NK-92 treated with Interleukin-12 subunit alpha and Interleukin-12 subunit beta, amount 100 ng/mL, for 24 hours (cell line): ENCODE results near the gene KIZ.

ENCODE experiments used
- DNase-seq: peaks from one replicate; lab custom pipeline; 2025; lab: John Stamatoyannopoulos, UW

Gene KIZ

DNA sequence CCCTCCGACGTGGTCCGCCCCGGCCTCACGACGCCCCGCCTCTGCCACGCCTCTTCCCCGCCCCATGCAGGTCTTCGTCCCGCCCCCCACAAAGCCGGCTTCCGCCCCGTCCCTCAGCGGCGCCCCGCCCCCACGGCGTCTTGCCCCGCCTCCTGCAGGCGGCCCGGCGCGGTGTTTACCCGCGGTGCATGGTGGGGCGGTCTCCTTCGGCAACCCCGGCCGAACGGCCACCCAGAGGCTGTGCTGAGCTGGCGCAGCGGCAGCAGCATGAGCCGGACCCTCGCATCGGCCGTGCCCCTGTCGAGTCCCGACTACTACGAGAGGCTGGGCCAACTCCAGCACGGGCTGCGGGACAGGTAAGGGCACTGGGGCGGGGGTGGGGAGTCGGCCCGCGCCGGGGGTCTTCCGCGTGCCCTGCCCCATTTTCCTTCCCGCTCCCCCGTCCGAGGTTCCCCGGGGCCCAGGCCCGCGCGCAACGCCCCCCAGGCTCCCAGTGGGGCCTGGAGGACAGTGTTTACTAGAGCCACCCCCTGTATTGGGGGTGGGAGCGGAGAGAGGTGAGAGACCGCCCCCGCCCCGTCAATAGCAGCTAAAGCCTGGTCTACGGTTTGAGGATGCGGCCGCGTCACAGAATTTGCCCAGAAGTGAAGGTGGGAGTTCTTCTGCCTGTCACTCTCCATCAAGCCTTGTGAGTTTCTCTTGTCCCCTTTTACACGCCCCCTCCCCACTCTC, at the start of gene KIZ:
KIZ (plus strand) TSS at position 234 of the 732 bp plus-strand sequence; CDS start at position 268, 34 bp downstream.
- DNase-seq, result peak; percentile 93

- DNase-seq, result no peak
Observed at GRCh38 chr20:21077809-21078345, 48.0 kb upstream of the KIZ start.

DNA sequence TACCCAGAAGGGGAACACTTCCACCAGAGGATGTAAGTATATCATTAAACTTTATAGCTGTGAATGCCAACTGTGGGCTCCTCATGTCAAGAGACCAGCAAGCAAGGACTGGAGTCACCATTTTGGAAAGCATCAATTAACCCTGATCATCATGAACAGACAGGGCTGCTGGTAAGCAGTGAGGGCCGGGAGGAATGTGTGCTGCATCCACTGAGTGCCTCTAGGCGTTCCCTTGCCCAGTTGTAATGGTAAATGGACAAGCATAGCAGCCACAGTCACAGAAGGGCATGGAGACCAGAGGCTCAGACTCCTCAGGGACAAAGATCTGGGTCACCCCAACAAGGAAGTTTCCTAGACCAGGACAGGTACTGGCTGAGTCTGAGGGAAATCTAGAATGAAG, 43.3 kb upstream of the KIZ start:
- no peak for DNase-seq

GRCh38 chr20:21083825-21084325, 42.0 kb upstream of the KIZ start:
- DNase-seq, result no peak

DNA sequence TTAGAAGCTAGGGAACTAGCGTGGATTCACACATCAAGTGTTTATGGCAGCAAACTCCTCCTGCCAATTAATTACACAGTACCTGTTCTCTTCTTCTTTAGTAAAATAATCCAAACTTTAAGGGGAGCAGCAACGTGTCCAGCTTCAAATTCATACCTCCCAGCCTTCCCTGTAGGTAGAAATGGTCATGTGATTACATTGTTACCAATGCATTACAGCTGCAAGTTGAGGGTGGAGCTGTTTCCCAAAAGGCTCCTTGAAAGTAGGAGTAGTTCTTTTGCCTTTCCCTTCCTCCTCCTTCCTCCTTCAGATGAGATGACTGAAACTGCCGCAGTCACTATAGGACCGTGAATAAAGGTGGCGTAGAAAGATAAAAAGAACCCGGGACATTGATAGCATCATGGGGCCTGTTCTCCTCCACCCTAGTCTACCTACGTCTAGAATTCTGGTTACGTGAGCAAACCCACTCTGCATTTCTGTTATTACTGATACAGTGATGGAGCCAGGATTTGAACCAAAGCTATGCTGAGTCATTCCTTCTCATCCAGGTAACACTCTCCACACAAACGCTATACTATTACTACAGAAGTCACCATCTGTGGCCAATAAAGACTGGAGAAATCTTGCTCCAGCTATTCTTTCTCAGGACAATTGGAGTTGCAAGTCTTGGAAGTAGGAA, 37.9 kb upstream of the KIZ start:
- DNase-seq, result no peak

DNA sequence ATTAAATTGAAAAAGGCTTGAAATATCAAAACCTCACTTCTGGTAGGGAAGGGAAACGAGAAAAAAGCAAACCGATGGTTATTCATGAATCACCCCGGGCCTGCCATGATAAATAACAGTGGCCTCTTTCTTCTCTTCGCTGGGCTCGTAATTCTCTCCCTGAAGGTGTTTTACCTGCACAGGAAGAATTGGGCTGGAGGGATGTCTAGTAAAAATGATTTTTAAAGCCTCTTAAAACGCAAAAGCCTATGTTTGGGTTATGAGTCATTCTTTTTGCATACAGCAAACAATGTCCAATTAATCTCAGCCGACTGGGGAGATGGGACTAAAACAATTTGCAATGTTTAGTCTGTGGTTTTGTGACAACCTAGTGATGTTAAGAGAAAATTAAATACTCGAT, 36.5 kb upstream of the KIZ start:
- DNase-seq, result no peak

GRCh38 chr20:21090111-21090618, 35.7 kb upstream of the KIZ start:
- no peak for DNase-seq

- DNase-seq, result no peak
Observed at GRCh38 chr20:21090721-21091120, 35.2 kb upstream of the KIZ start.

DNA sequence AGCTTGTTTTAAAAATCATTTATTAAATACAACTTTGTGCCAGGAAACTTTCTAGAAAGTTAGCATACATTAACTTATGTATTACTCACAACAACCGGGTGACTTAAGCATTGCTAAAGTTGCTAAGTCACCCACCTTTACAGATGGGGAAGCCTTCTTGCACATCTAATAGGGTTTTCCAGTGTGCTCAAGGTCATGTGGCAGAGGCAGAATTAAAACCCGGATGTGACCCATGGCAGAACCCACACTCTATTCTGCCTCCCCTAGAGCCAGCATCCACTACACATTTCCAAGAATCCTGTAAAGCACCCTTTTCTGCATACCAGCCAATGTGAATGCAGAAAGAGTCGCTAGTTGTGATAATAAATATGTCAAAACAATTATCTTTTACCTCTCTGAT, 33.1 kb upstream of the KIZ start:
- no peak for DNase-seq

DNA sequence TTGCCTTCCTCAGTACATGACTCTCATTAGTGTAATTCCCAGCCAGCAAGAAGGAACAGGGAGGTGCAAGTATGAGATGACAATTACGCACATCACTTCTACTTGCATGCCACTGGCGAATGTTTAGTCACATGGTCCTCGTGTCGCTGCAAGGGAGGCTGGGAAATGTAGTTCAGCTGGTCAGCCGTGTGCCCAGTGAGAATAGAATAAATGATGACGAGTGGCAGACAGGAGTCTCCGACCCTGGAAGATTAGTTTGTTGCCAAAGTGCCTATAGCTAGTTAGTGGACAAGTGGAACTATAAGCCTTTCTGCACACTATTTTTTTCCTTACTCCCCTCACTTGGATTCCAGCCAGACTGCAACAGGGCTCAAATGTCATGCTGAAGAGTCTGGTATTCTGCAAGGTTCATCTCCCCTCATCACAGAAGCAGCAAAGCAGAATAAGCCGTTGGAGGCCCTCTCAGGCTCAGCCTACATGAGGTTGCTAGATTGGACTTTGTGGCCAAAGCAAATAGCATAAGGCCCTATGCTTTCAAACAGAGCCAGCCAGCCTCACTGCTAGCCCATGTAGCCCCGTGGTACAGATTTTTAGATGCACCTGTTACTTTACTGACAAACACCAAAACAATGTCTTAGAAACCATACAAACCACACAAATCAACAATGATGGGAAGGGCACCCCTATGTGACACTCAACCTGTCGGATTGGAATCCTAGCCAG, 29.4 kb upstream of the KIZ start:
- no peak for DNase-seq

DNA sequence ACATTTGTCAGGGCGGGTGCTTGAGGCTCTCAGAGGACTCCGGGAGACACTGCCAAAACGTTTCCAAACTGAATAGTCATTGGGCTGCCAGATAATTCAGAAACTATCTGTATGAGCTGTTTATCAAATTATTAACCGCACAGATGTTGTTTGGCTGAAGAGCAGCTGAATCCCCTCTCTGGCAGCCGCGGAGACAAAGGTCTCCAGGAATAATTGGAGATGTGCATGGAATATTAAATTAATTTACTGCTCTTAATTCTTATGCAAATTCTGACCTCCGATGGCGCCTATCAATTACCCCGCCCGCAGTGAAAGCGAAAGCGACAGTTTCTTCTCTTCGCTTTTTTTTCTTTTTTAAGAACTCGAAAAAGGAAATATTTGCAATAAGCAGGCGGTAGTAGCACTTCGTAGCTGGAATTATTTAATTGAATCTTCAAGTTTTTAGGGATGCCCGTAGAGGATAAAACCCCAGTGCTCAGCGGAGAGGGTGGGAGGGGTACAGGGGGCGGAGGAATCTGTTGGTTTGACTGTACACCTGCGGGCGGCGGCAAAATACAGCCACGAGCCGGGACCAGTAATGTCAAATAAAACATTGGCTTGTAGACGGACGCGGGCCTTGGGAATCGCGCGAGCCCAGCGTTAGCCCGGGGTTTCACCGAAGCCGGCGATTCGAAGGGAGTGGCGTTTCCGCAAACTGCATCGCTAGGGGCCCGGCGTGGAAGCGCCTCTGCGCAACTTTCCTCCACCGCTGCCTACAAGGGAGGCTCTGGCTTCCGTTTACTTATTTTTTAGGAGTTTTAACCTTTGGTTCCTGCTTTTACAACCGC, 25.9 kb upstream of the KIZ start:
- no peak for DNase-seq

DNA sequence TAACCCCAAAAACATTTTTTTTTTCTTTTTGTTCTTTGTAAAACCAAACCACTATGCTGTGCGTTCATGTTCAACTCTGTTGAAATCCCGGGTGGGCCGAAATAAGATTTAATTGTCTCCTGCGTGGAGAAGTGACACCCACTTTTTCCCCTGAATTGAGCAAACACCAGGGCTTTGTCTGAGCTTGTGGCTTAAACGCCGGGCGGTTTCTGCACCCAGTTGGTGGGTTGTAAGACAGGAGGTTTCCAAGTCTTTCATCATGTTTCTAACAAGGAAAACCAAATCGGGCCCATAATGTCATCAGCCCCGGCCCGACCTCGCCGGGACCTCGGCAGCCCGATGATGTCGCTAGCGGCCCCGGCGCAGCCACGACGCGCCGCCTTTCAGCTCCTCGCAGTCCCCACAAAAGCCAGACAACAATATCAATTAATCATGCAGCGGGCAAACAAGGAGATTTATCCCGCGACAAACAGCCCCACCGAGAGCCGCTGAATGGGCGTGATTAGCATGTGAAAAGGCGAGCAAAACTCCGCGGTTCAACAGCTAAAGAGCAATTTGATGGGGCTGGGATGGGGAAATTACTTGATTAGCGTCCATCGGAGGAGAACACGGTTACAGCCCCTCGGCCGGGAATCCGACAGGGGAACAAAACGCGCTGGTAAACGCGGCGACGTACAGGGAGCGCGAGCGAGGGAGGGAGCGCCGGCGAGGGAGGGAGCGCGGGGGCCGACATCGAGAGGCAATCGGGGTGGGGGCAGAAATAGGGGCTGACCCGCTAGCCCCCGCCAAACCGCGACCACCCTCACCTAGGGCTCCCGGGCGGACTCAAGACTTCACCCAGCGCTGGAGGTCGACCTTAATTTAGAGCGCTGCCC, 25.1 kb upstream of the KIZ start:
- no peak for DNase-seq

GRCh38 chr20:21101453-21101931, 24.4 kb upstream of the KIZ start:
- no peak for DNase-seq

- no peak for DNase-seq
Observed at GRCh38 chr20:21101932-21102575, 23.8 kb upstream of the KIZ start.

GRCh38 chr20:21102603-21103311, 23.1 kb upstream of the KIZ start:
- DNase-seq, result no peak

DNA sequence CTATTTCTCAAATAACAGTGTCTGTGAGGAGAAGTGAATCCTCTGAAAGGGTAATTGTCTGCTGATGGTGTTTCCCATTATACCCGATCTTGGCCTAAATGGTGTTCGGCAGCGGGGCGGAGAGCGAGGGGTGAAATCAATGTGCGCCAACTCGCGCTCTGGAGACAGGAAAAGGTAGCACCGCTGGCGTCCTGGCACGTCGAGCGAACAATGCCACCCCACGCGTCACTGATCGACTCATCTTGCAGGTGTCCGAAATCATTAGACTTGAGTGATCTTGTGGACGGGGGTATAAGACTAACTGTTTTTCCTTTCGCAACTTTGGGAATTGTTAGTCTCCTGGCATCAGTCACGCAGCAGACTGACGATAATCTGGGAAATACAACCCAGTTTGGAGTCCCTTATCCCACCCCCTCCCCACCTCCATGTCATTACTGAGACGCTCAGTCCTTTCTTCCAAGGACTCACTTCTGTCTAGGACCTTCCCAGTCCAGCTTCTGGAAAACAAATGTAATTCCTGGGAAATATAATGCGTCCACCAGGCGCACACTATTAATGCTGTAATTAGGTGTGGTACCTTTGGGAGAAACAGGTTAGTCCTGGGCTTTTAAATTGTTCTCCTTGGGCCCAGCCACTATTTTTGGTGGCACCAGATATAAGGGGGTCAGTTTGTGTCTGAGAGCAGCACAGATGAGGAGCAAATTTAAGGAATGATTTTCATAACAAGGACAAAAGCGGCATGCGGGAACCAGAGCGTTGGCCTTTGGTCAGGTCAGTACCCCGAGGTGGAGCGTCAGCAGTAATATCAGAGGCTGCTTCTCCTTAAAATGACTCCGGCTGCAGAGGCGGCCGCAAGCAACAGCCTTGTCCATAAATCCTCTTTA, 22.1 kb upstream of the KIZ start:
- DNase-seq, result no peak

DNA sequence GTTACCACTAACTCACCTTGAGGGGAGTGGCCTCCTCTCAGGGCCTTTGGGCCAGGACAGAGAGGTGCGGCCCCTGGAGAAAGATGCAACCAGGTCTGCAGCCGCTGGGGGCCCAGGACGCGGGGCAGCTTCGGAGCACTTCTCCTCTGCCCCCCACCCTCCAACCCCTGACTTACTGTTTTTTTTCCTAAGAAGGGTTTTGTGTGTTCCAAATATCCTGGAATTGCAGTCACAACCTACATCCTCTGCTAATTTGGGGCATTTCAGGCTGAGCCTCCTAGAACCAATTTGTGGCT, 21.5 kb upstream of the KIZ start:
- DNase-seq, result no peak

DNA sequence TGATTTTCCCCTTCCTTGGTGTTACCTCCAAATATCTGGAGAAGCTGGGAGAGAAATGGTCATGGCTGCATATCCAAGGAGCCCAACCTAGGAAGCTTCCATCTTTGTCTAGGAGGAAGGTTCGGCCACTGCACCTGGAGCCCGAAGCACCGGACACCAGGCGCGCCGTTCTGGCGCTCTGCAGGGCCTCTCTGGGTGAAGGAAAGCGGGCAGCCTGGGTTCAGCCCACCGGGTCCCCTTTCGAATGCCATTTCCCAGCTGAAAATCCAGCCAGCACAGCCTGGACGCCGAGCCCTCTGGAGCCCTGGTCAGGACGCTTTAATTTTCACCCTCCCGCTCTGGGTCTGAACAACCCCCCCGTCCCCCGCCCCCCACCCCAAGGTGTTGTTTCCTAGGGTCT, 21.0 kb upstream of the KIZ start:
- no peak for DNase-seq
